Gastroesophageal sphincter (tissue), 3 donors: ENCODE data around the gene SGMS2.

Source experiments
- CTCF ChIP-seq, 4 experiments: fragments of 200-600 bp in 2 of 4; fragments of 450-650 bp in 2 of 4; sonication (generic) in 1 of 4; IDR thresholded peaks; one replicate each; pipeline ENCODE4 v1.5.1; 2017 to 2019; ENCODE audit warnings: antibody characterized with exemption in 4 of 4, mild to moderate bottlenecking in 2 of 4, moderate library complexity in 2 of 4
- EP300 ChIP-seq: sonication (generic); formaldehyde crosslinking; IDR thresholded peaks from one replicate; pipeline ENCODE4 v1.6.1; 2017; ENCODE audit warnings: antibody characterized with exemption, mild to moderate bottlenecking
- POLR2A ChIP-seq, 2 donors: fragments of 450-650 bp; IDR thresholded peaks; one replicate each; pipeline ENCODE4 v1.6.1; 2017; ENCODE audit warnings: antibody characterized with exemption in 2 of 2, mild to moderate bottlenecking in 2 of 2, moderate library complexity in 1 of 2

- TF ChIP-seq CTCF (IDR thresholded peaks at IDR 0.05) (no peak), EP300 (no peak), POLR2A (IDR thresholded peaks at IDR 0.05) (no peak)
Measured at GRCh38 chr4:107818301-107818910, 6.3 kb upstream of the SGMS2 start.
